ENCODE data around the gene LMNA. TPM values are rescaled to one million over a fixed set of nuclear protein-coding genes. Genes with fewer than 3 reads are reported as not detected.

LMNA gene
- total and polyA plus RNA-seq, 10 of the 15 experiments (the other 5 are each of a cell fraction or from before 2014, with no cell fraction given): 0.42 to 334 (median 81.1) TPM

DNA sequence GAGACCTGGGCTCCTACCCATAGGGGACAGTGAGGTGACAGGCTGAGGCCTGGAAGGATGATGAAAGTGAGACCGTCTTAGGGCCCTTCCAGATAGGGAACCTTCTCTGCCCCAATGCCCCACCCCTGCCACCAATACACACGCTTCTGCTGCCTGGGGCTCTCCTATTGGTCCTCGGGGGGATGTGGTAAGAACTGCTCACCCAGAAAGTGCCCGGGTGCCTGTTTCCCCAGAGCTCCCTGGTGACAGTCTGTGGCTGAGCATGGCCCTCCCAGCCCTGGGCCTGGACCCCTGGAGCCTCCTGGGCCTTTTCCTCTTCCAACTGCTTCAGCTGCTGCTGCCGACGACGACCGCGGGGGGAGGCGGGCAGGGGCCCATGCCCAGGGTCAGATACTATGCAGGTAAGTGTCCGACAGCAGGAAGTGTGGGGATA lies 39.8 kb downstream of the LMNA start (continued):
- TF ChIP-seq, protein P1, sequence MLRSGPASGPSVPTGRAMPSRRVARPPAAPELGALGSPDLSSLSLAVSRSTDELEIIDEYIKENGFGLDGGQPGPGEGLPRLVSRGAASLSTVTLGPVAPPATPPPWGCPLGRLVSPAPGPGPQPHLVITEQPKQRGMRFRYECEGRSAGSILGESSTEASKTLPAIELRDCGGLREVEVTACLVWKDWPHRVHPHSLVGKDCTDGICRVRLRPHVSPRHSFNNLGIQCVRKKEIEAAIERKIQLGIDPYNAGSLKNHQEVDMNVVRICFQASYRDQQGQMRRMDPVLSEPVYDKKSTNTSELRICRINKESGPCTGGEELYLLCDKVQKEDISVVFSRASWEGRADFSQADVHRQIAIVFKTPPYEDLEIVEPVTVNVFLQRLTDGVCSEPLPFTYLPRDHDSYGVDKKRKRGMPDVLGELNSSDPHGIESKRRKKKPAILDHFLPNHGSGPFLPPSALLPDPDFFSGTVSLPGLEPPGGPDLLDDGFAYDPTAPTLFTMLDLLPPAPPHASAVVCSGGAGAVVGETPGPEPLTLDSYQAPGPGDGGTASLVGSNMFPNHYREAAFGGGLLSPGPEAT (IDR thresholded peaks at IDR 0.05; ENCODE audit: low read depth): peak; percentile 52; the same call in 1 of the 2 replicates
- TF ChIP-seq FOXM1 (IDR thresholded peaks at IDR 0.05; ENCODE audit: low read depth, low read length) (no peak), POLR2A (IDR thresholded peaks at IDR 0.05; ENCODE audit: low read depth, low read length) (peak; percentile 65), BHLHE40 (IDR thresholded peaks at IDR 0.05; ENCODE audit: borderline replicate concordance in 1 of 2, low read depth in 2 of 2, low read length in 1 of 2) (peak in 1 of 2 experiments; percentile 65; a peak in 1 of 4 replicates), MEF2B (IDR thresholded peaks at IDR 0.05; ENCODE audit: partially characterized antibody, poor library complexity, severe bottlenecking) (peak; percentile 57), IKZF2 (IDR thresholded peaks at IDR 0.05) (peak; percentile 37 to 67; a peak in 3 of 4 replicates), HCFC1 (IDR thresholded peaks at IDR 0.05; ENCODE audit: low read length) (no peak), ZSCAN29 (IDR thresholded peaks at IDR 0.05) (no peak), NR2F1 (conservative IDR thresholded peaks at IDR 0.05) (peak; percentile 47; the same call in 1 of the 2 replicates), CHD2 (IDR thresholded peaks at IDR 0.05; ENCODE audit: borderline replicate concordance, low read depth, low read length) (peak; percentile 40; the same call in 1 of the 2 replicates), EED (IDR thresholded peaks at IDR 0.05; ENCODE audit: low read depth) (peak; percentile 39; the same call in 1 of the 2 replicates), ETV6 (conservative IDR thresholded peaks at IDR 0.05 in 1 of 2, IDR thresholded peaks at IDR 0.05 in 1 of 2; ENCODE audit: borderline replicate concordance in 1 of 2, low read depth in 1 of 2) (0 out of 4 replicates have a peak, but pooled peaks of 1 of the 2 experiments have one; percentile 16), HDGF (IDR thresholded peaks at IDR 0.05) (peak; percentile 48; the same call in 1 of the 2 replicates), POLR2AphosphoS5 (IDR thresholded peaks at IDR 0.05; ENCODE audit: low read length) (peak; percentile 83), SP1 (IDR thresholded peaks at IDR 0.05; ENCODE audit: low read depth, low read length) (peak; percentile 15)
- TF ChIP-seq, protein P2, sequence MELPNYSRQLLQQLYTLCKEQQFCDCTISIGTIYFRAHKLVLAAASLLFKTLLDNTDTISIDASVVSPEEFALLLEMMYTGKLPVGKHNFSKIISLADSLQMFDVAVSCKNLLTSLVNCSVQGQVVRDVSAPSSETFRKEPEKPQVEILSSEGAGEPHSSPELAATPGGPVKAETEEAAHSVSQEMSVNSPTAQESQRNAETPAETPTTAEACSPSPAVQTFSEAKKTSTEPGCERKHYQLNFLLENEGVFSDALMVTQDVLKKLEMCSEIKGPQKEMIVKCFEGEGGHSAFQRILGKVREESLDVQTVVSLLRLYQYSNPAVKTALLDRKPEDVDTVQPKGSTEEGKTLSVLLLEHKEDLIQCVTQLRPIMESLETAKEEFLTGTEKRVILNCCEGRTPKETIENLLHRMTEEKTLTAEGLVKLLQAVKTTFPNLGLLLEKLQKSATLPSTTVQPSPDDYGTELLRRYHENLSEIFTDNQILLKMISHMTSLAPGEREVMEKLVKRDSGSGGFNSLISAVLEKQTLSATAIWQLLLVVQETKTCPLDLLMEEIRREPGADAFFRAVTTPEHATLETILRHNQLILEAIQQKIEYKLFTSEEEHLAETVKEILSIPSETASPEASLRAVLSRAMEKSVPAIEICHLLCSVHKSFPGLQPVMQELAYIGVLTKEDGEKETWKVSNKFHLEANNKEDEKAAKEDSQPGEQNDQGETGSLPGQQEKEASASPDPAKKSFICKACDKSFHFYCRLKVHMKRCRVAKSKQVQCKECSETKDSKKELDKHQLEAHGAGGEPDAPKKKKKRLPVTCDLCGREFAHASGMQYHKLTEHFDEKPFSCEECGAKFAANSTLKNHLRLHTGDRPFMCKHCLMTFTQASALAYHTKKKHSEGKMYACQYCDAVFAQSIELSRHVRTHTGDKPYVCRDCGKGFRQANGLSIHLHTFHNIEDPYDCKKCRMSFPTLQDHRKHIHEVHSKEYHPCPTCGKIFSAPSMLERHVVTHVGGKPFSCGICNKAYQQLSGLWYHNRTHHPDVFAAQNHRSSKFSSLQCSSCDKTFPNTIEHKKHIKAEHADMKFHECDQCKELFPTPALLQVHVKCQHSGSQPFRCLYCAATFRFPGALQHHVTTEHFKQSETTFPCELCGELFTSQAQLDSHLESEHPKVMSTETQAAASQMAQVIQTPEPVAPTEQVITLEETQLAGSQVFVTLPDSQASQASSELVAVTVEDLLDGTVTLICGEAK (IDR thresholded peaks at IDR 0.05; ENCODE audit: borderline replicate concordance): peak; percentile 83
- TF ChIP-seq, protein P3, sequence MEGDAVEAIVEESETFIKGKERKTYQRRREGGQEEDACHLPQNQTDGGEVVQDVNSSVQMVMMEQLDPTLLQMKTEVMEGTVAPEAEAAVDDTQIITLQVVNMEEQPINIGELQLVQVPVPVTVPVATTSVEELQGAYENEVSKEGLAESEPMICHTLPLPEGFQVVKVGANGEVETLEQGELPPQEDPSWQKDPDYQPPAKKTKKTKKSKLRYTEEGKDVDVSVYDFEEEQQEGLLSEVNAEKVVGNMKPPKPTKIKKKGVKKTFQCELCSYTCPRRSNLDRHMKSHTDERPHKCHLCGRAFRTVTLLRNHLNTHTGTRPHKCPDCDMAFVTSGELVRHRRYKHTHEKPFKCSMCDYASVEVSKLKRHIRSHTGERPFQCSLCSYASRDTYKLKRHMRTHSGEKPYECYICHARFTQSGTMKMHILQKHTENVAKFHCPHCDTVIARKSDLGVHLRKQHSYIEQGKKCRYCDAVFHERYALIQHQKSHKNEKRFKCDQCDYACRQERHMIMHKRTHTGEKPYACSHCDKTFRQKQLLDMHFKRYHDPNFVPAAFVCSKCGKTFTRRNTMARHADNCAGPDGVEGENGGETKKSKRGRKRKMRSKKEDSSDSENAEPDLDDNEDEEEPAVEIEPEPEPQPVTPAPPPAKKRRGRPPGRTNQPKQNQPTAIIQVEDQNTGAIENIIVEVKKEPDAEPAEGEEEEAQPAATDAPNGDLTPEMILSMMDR (IDR thresholded peaks at IDR 0.05 in 2 of 3, conservative IDR thresholded peaks at IDR 0.05 in 1 of 3; ENCODE audit: control insufficient read depth in 2 of 3, extremely low read depth in 1 of 3, insufficient read depth in 1 of 3, low read depth in 3 of 3, low read length in 3 of 3): peak in 1 of 3 experiments; percentile 9; a peak in 1 of 6 replicates
- TF ChIP-seq, protein P4, sequence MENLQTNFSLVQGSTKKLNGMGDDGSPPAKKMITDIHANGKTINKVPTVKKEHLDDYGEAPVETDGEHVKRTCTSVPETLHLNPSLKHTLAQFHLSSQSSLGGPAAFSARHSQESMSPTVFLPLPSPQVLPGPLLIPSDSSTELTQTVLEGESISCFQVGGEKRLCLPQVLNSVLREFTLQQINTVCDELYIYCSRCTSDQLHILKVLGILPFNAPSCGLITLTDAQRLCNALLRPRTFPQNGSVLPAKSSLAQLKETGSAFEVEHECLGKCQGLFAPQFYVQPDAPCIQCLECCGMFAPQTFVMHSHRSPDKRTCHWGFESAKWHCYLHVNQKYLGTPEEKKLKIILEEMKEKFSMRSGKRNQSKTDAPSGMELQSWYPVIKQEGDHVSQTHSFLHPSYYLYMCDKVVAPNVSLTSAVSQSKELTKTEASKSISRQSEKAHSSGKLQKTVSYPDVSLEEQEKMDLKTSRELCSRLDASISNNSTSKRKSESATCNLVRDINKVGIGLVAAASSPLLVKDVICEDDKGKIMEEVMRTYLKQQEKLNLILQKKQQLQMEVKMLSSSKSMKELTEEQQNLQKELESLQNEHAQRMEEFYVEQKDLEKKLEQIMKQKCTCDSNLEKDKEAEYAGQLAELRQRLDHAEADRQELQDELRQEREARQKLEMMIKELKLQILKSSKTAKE (IDR thresholded peaks at IDR 0.05; ENCODE audit: low read depth, poor library complexity, severe bottlenecking): no peak
- TF ChIP-seq, protein P5, sequence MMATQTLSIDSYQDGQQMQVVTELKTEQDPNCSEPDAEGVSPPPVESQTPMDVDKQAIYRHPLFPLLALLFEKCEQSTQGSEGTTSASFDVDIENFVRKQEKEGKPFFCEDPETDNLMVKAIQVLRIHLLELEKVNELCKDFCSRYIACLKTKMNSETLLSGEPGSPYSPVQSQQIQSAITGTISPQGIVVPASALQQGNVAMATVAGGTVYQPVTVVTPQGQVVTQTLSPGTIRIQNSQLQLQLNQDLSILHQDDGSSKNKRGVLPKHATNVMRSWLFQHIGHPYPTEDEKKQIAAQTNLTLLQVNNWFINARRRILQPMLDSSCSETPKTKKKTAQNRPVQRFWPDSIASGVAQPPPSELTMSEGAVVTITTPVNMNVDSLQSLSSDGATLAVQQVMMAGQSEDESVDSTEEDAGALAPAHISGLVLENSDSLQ (IDR thresholded peaks at IDR 0.05): peak; percentile 31; the same call in 1 of the 2 replicates

Data from GM12878 (cell line).